GM12874 (cell line): ENCODE results near the gene CTU2.

Experiments used
- TF ChIP-seq, protein P1 (sequence below): IDR thresholded peaks from 2 replicates; pipeline ENCODE4 v1.5.1; 2011; ENCODE audit warnings: low read depth, mild to moderate bottlenecking, control low read depth, low read length, moderate library complexity; ENCODE audit not compliant: insufficient read depth

The CTU2 gene

DNA sequence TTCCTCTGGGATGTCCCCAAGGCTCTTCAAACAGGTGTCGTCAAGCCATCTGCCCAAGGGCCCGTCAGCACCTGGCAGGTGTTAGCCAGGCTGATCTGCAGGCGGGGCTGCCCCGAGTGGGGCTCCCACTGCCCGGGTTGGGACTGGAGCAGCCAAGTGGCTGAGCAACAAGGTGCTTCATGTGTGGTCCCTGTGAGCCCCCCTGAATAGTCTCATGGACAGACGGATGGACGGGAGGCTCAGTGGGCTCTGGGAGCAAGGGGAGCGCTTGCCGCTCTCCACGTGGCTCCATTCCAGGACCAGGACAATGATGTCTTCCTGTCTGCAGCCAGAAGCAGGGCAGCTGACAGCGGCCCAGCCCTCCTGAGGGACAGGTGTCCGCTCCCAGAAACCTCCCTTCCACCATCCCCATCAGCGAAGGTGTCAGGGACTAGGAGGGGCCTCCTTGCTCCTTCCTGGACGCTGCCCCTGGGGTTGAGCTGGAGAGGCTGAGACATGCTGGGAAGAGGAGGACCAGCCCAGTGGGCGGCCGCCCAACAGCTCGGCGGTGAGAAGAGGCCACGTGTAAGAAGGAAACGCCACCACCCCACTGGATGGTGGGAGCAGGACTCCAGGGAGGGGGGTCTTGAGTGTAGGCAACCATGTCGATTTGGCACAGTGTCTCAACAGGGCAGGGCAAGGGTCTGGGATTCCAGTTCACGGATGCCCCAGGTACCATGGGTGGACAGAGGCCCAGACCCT is 29.6 kb upstream of the CTU2 start:
- TF ChIP-seq, protein P1, sequence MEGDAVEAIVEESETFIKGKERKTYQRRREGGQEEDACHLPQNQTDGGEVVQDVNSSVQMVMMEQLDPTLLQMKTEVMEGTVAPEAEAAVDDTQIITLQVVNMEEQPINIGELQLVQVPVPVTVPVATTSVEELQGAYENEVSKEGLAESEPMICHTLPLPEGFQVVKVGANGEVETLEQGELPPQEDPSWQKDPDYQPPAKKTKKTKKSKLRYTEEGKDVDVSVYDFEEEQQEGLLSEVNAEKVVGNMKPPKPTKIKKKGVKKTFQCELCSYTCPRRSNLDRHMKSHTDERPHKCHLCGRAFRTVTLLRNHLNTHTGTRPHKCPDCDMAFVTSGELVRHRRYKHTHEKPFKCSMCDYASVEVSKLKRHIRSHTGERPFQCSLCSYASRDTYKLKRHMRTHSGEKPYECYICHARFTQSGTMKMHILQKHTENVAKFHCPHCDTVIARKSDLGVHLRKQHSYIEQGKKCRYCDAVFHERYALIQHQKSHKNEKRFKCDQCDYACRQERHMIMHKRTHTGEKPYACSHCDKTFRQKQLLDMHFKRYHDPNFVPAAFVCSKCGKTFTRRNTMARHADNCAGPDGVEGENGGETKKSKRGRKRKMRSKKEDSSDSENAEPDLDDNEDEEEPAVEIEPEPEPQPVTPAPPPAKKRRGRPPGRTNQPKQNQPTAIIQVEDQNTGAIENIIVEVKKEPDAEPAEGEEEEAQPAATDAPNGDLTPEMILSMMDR: no peak

DNA sequence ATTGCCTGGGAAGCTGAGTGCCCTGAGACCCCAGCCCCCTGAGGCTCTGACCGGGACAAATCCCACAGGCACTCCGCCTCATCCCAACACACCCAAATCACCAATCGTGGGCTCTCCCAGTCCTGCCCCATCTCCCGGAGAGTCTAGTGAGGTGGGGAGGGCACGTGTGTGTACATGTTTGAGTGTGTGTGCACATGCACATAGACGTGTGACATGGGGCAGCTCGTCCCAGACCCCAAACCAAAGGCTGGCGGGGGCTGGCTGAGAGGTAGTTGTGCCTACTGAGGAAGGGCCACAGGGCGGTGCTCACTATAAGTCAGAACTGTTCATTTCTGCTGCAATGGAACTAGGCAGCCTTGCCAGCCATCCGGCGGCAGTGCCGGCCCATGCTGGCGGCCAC is 28.6 kb upstream of the CTU2 start:
- TF ChIP-seq, protein P1: no peak

DNA sequence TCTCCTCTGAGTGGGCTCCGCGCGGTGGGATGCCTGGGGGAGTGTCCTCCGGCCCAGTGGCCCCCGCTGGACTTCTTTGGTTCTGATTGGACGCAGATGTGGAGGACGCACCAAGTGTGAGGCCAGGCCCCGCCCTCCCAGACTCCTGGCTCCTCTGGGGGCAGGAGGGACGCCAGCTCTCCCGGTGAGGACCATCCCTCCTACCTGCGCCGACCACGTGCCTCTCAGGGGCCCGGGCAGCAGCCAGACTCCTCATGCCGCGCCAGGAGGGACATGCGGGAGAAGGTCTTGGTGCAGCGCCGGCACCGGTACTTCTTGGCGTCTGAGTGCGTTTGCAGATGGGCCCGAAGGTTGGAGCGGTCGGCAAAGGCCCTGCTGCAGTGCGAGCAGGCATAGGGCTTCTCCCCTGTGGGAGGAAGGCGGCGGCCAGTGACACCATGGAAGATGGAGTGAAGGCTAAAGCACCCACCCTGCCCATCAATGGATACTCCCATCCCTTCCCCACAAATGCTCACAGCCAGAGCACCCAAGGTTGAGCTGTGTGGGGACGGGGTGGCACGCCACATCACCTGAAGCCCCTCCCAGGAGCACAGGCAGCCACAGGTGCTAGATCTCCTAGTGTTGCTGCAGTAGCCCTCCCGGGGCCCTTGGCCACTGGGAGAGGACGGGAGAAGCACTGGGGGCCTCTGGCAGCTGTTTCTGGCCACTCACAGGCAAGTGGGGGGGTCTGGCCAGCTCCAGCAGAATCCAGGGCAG is 27.9 kb upstream of the CTU2 start:
- TF ChIP-seq, protein P1: no peak

DNA sequence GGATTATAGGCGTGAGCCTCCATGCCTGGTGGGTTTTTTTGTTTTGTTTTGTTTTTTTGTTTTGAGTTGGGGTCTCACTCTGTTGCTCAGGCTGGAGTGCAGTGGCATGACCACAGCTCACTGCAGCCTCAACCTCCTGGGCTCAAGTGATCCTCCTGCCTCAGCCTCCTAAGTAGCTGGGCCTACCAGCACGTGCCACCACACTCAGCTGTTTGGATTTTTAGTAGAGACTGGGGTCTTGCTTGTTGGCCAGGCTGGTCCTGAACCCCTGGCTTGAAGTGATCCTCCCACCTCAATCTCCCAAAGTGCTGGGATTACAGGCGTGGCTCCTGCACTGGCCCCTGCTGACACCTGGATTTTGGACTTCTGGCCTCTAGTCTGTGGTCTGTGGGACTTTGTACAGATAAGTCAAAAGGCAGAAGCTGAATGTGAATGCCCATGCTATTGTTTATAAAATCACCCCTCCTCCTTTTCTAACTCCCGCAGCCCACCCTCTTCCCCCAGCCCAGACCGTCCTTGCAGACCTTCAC is 25.7 kb upstream of the CTU2 start:
- TF ChIP-seq, protein P1: no peak

DNA sequence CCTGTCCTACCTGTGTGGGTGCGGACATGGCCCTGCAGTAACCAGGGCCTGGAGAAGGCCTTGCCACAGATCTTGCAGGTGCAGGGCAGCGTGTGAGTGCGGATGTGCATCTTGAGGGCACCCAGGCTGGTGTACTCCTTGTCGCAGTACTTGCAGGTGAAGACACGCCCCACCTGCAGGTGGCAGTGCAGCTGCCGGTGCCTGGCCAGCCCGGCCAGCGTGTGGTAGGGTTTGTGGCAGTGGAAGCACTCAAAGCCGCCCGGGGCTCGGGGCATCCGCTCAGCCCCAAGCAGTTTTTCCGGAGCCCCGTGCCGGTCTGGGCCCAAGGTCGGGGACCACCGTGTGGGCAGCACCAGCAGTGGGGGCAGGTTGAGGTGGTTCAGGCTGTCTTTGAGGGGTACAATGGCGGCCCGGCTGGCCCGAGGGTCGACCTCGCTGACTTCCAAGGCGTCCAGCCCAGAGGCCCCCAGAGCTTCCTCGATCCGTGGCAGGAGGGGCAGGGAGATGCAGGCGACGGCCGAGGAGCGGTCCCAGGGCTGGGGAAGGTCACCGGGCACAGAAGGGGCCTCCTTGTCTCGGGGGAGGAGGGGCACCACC is 25.1 kb upstream of the CTU2 start:
- TF ChIP-seq, protein P1: peak; percentile 78

DNA sequence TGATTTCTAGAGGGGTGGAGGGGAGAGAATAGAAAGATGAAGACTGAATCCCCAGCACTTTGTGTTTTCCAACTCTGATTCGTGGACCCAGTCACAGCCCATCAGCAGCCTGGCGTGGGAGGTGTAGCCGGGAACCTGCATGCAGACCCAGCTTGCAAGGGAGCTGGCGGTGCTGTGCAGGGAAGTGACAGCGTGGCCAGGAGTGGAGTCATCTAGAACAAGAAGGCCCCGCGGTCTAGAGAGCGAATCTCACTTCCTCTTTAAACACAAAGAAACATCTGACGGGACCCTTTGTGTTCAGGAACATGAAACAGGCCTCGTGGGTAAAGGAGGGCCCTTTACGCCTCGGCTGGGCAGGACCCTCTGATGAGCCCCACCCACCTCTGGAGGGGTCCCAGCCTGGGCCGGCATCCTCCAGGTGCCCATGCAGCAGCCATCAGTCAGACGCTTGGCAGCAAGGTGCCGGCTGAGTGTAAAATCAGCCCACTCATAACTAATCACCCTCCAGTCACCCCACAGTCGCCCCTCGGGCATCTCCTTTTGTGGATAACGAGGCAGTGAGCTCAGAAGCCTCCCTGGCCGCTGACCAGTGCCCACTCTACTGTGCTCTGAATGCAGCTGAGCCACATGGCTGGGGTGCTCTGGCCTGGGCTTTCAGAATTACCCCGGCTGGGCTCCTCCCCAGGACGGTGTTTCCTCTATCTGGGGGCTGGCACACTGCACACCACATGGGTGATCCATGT is 24.4 kb upstream of the CTU2 start:
- TF ChIP-seq, protein P1: no peak
